ENCODE data around the gene TNFRSF13B.

- TF ChIP-seq CTCF (IDR thresholded peaks at IDR 0.05) (no peak), POLR2A (IDR thresholded peaks at IDR 0.05) (no peak)
Measured at GRCh38 chr17:16927641-16928321, 44.1 kb downstream of the TNFRSF13B start.
